HG02973 (cell line): ENCODE measurements around the gene ALDH6A1.
"Not testable (repeated sequence)": the region's sequence is repeated elsewhere in the genome, so short reads cannot be mapped to it uniquely, and the experiment has no call there.

ENCODE experiments used
- ATAC-seq: cut with Tn5 transposase; IDR thresholded peaks from one replicate; pipeline ENCODE4 v1.9.1; 2021; ENCODE audit warnings: moderate library complexity; ENCODE audit not compliant: unreplicated experiment

The ALDH6A1 gene

DNA sequence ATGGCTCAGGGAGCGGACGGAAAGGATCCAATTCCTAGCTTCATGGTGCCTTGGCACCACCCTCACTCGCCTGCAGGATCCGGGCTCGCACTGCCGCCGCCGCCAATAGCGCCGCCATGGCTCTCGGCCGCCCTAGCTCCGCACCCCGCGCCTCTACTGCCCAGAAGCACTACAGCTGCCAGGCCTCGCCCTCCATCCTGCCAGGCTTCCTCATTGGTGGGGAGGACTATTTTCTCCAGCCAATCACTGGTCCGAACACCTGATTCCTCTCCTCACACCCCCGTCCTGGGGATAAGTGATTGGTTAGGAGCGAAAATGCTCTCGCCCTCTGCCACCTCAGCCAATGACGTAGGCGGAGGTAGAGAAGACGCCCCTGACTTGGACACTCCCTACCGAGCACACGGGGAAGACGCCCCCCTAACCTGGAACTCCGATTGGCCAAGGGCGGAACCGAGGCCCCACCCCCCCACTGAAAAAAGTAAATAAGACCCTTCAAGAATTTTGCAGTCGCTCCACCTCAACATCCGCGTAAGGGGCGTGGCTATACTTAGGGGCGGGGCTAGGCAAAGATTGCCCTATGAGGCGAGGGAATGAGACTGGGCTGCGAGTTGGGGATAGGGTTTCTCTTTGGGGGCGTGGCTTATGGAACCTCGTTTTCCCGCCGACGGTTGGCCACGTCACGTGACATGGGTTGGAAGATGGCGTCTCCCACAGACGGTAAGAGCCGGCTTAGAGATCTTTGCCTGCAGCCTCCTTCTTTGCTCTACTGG is at the start of gene ALDH6A1, which contains the start of gene LIN52:
Gene ALDH6A1 (minus strand): TSS at position 177 of the 770 bp plus-strand sequence. CDS start 59 bp downstream, at position 118.
Gene LIN52 (plus strand): TSS at position 680 of the 770 bp plus-strand sequence. CDS start 19 bp downstream, at position 699.
- ATAC-seq: peak; percentile 87

DNA sequence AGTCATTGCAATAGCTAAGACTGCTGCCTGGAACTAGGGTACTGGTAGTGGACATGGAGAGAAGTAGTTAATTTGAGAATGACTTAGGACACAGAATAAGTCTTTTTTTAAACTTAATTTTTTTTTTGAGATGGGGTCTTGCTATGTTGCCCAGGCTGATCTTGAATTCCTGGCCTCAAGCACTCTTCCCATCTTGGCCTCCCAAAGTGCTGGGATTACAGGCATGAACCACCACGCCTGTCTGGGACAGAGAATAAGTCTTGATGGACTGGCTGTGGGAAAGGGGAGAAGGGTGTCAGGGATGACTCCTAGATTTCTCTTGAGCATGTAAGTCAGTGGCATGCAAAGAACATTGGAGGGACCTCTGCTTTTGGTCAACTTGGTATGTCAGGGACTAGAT is 43.4 kb upstream of the ALDH6A1 start:
- ATAC-seq: no peak

DNA sequence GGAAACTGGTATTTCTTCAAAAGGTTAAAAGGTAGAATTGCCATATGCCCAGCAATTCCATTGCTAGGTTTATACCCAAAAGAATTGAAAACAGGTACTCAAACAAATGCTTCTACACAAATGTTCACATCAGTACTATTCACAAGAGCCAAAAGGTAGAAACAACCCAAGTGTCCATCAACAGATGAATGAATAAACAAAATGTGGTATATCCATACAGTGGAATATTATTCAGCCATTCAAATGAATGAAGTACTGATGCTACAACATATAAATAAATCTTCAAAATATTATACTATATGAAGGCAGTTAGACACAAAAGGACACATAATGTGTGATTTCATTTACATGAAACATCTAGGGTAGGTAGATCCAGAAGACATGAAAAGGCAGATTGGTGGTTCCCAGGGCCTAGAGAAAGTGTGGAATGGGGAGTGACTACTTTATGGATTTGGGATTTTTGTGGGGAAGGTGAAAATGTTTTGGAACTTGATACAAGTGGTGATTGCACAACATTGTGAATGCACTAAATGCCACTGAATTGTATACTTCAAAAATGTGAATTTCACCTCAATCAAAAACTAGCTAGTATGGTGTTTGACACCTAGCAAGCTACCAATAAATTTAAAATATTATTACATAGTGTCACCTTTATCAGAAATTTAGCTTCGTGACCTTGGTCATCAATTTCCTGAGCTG is 42.2 kb upstream of the ALDH6A1 start:
- no peak for ATAC-seq

DNA sequence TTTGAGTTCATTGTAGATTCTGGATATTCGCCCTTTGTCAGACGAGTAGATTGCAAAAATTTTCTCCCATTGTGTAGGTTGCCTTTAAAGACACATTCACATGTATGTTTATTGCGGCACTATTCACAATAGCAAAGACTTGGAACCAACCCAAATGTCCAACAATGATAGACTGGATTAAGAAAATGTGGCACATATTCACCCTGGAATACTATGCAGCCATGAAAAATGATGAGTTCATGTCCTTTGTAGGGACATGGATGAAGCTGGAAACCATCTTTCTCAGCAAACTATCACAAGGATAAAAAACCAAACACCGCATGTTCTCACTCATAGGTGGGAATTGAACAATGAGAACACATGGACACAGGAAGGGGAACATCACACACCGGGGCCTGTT is 41.2 kb upstream of the ALDH6A1 start:
- ATAC-seq: not testable (repeated sequence)

DNA sequence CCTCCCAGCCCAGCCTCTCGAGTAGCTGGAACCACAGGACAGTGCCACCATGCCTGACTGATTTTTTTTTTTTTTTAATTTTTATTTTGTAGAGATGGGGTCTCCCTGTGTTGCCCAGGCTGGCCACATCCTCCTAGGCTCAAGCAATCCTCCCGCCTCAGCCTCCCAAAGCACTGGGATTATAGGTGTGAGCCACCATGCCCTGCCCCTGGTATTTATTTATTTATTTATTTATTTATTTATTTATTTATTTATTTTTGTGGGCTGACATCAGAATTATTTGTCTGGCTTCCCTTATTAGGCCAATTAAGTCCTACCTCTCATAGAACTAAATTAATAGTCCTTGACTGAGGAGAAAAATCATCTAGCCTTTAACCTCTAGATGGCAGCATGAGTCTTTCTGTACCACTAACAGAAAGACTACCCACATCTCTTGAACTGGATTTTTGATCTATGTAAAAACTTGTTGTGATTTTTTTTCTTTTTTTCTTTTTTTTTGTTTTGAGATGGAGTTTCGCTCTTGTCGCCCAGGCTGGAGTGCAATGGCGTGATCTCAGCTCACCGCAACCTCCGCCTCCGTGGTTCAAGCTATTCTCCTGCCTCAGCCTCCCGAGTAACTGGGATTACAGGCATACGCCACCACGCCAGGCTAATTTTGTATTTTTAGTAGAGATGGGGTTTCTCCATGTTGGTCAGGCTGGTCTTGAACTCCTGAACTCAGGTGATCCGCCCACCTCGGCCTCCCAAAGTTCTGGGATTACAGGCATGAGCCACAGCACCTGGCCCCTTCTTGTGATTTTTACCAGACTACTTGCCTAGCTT is 27.4 kb upstream of the ALDH6A1 start:
- not testable (repeated sequence) for ATAC-seq

DNA sequence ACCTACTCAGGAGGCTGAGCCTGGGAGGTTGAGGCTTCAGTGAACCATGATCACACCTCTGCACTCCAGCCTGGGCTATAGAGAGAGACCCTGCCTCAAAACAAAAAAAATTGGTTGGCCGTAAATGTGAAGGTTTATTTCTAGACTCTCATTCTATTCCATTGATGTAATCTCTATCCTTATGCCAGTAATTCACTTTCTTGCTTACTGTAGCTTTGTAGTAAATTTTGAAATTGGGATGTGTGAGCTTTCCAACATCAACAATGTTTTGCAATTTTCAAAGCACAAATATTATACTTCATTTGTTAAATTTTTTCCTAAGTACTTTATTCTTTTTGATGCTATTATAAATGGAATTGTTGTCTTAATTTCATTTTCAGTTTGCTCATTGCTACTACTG is 25.1 kb upstream of the ALDH6A1 start:
- ATAC-seq: no peak

DNA sequence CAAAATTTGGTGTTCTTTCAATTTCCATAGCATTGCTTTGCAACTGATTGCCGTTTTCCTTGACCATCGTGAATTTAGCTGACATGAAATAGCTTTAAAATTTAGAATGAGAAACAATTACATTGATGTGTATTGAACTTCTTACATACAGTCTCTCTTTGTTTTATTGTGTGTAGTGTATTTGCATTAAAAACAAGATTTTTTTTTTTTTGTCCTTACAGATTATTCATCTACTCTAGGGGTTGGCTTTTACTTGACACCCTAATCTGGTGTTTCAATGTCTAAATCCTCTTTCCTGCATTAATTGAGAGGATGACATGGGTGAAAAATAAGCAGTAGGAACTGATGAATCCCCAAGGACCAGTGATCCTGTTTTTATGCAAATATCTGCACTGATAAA is 21.1 kb upstream of the ALDH6A1 start:
- no peak for ATAC-seq

DNA sequence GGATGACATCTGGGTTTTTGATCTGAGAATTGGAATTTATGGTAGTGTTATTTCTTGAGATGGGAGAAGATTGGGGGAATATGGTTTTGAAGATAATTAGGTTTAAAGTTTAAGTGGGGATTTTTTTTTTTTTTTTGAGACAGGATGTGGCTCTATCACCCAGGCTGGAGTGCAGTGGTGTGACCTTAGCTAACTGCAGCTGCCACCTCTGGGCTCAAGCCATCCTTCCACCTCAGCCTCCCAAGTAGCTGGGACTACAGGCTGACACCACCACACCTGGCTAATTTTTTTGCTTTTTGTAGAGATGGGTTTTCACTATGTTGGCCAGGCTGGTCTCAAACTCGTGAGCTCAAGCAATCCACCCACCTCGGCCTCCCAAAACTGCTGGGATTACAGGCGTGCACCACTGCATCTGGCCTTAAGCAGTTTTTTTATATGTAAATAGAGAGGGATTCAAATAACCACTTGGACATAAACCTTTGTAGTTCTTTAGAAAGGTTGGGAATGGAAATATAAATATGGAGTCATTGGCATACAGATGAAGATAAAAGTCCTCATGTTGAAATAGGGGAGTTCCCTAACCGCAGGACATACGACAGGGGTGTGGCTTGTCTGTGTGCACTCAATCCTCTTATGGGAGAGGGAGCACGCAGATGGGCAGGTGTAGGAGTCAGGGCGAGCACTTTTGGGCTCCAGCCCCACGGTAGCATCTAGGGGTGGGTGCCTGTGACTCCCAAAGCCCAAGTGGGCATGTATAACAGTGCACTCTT is 5.2 kb upstream of the ALDH6A1 start:
- ATAC-seq: no peak

DNA sequence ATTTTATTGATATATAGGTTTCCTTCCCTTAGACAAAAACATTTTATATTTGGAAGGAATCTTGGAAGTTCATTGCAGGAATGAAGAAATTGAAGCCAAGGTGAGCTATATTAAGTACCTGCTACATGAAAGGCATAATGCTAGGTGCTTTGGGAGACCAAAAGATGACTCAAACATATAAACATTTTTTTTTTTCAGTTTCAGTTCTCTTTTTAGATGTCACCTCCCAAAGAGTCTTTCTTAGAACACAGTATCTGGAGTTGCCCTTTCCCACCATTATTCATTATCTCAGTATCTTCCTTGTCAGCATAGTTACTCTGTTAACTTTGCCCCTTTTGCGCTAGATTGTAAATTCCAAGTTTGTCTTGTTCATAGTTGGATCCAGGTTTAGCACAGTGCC is 1.6 kb upstream of the ALDH6A1 start:
- no peak for ATAC-seq

DNA sequence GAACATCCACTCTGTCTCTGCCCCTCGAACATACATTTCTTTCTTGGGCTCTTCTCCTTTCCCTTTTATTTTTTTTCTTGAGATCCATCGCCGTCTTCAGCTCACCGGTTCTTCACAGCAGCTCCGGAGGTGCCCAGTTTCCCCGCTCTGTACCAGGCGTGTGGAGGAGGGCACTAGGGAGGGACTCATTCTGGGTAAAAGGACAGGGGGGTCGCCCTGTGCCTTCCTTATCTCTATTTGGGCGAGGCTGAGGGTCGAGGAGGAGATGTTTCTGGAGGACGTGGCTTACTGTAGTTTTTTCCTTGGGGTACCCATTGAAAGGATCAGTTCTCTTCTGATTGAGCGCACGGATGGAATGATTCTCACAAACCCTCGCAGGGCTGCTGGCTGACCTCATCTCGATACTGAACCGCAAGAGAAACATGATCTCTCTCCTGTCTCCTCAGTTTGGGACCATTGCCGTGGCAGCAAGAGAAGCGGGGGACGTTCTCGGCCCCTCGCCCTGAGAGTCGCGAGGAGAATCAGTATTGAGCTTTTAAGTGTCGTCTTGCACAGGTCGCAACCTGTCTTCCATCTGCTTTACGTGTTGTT is 889 bp upstream of the ALDH6A1 start:
- ATAC-seq: peak; percentile 5

DNA sequence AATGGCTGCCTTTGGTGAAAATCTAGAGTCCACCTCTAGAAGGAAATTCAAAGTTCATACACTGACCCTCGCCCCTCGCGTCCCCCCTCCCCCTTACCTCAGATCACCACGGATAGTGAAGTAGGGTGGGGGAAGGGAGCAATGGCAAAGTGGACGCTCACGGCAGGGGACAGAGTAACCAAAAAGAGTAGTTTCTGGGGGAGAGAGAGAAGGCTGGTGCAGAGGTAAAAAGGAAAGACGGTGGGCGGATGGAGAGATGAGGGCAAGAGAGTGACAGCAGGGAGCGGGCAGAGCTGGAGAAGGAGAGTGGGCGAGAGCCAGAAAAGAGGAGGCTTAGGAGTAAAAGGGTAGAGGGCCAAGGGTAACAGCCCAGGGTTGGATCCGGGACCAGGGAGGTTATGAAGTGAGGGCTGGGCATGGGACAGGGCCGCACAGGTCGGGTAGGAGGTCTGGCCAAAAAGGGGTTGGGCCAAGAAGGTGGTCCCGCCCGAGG is 423 bp downstream of the ALDH6A1 start:
- peak; percentile 7 for ATAC-seq

DNA sequence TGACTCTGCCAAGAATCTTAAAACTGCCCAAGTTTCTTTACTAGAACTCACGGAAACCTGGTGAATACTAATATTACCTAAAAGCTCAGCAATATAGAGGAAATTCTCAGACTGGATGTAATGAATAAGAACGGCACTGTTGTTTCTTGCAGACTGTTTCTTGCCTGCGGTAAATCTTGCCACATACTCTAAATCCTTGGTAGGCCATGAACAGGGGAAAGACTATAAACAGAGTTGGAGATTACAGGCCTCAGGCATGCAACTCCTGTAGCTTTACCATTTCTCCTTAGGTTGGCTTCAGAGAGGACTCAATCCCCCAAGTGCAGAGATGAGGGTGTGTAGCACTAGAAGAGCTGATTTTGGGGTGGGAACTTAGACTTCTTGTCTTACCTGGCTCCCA is 1.1 kb downstream of the ALDH6A1 start:
- no peak for ATAC-seq

DNA sequence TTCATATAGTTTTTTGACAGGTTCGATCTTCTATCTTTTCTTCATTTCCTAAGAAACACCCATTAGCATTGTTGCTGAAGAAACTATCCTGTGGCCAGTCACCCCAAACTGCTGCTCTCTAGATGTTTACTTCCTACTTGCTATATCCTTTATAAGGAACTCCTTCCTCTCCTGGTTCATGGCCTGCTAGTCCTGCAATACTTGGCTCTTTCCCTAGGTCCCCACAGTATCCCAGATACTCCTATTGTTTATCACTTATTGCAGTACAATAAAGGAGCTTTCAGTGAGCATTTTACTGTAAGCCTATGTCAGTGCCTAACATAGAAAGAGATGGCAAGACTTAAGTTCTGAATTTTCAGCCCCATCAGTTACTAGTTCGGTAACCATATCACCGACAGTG is 2.8 kb downstream of the ALDH6A1 start:
- no peak for ATAC-seq

DNA sequence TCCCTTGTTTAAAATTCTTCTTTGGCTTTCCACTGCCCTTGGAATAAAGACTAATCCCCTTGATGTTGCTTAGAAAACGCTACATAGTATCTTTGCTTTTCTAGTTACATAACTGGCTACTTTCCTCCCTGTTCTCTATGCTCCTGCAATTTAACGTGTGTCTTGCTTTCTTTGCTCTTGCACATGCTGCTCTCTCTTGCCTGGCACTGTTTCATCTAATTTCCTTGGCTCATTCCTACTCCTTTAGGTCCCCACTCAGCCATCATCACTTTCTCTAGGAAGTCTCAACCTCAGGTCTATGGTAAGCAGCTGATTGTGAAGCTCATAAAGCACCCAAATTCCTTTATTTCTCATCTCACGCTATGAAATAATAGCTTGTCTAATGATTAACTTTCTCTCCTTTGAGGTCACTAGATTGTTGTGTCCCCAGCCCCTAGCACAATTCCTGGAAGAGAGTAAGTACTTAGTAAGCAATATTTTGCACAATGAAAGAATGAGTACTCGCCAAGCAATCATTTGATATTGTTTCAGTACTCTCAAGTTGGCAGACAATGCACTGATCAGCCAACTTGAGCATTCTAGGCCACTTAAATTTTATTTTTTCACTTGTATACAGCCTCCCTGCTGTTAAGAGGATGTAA is 3.3 kb downstream of the ALDH6A1 start:
- ATAC-seq: no peak

DNA sequence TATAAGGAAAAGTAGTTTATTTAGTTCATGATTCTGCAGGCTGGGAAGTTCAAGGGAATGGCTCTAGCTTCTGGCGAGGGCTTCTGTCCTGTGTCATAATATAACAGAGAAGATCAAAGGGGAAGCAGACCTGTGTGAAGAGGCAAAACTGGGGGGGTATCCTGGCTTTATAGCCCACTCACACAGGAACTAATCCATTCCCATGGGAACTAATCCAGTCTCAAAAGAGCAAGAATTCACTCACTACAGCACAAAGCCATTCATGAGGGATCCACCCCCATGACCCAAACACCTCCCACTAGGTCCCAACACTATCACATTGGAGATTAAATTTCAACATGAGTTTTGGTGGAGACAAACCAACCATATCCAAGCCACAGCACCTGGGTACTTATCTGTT is 6.9 kb downstream of the ALDH6A1 start:
- ATAC-seq: no peak

DNA sequence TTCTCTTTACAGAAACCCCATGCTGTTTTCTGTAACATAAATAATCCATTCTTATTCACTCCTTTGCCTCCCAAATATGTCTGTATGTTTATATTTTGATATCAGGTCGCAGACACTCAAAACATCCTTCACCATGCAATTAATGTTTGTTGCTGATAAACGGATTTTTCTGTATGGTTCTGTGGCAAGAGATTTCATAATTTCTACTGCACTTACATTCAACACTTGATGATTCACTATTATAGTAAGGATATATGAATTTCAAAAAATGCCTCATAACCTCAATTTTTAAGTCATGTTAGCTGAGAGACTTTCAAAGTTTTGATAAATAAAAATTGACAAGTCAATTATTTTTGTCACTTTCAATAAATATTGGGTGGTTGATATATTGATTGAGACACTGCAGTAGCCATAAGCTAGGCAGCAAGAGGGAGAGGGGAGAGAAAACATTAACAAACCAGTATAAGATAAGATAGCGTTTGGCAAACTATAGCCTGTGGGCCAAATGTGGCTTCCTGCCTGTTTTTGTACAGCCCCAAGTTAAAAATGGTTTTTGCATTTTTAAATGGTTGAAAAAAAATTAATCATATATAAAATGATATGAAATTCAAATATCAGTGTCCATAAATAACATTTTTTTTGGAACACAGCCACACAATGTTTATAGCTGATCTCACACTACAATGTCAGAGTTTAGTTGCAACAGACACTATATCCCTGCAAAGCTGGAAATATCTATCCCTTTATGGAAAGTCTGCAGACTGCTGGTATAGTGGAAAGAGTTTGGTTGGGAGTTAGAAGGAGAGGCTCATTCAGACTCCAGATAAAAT is 18.3 kb downstream of the ALDH6A1 start:
- ATAC-seq: no peak

DNA sequence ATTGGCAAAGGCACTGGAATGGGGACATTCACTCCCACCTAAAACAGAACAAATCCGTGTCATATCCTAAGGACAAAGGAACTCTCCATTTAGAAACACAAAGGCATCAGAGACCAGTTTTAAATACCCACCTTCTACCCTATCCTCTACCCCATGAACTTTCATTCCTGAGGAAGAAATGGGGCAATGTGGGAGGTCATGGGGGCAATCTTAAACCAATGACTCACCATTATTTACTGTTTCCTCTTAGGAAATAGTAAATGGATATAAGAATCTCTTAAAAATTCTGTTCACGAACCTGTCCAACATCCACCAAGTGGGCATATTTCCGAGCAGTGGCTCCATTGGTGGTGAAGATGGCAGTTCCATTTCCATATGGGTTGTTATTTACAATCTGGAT is 19.4 kb downstream of the ALDH6A1 start:
- no peak for ATAC-seq

DNA sequence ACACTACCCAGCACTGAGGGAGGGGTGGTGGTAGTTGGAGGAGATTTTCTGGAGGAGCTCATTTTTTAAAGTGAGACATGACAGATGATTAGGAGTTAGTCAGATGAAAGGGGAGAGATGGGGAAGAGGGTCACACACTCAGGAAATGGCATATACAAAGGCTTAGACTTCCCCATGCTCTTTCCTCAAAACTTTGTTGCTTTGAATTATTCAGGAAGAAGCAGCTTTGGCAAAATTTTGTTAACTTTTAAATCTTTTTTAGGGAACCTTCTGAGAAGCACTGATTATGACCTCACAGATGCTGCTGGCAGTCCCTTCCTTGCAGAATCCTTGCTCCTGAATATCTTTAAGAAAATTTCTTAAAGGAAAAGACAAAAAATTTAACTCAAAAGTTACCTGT is 19.8 kb downstream of the ALDH6A1 start:
- ATAC-seq: no peak

DNA sequence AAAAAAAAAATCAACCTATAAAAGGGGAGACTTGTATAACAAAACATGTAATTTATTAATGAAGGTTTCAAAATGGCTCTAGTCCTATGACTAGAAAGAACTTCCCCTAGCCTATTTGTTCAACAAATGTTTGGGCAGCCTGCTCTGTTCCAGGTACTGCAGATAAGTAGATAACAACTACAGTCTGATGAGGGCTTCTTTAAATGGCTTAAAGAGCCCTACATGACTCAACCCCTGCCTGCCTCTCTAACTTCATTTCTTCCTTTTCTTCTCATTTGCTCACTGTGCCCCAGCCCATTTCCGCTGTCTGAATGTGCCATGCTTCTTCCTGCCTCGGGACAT is 21.5 kb downstream of the ALDH6A1 start:
- no peak for ATAC-seq
